ENCODE data around the gene ZNF70.

- no peak for TF ChIP-seq CTCF (IDR thresholded peaks at IDR 0.05; ENCODE audit: poor library complexity)
- TF ChIP-seq EZH2phosphoT487 (IDR thresholded peaks at IDR 0.05; ENCODE audit: low read depth, severe bottlenecking, unreplicated experiment), result no peak
Measured at GRCh38 chr22:23790819-23791737, 40.2 kb upstream of the ZNF70 start.

Measured in hepatocyte (in vitro differentiated cells).